Body of pancreas (tissue), 4 donors: ENCODE results near the gene KIAA0040.

Experiments
- POLR2A ChIP-seq, 3 donors: fragments of 450-650 bp; IDR thresholded peaks; one replicate each; pipeline ENCODE4 v1.6.1; 2016; ENCODE audit warnings: antibody characterized with exemption in 3 of 3, mild to moderate bottlenecking in 2 of 3
- TF ChIP-seq, protein P1 (sequence below), 7 experiments: fragments of 450-650 bp in 4 of 7; fragments of 200-600 bp in 3 of 7; sonication (generic) in 3 of 7; IDR thresholded peaks; one replicate each; pipeline ENCODE4 v1.5.1; 2016 to 2019; ENCODE audit warnings: antibody characterized with exemption in 7 of 7

GRCh38 chr1:175133673-175134435 is 58.7 kb downstream of the KIAA0040 start:
- TF ChIP-seq, protein P1, sequence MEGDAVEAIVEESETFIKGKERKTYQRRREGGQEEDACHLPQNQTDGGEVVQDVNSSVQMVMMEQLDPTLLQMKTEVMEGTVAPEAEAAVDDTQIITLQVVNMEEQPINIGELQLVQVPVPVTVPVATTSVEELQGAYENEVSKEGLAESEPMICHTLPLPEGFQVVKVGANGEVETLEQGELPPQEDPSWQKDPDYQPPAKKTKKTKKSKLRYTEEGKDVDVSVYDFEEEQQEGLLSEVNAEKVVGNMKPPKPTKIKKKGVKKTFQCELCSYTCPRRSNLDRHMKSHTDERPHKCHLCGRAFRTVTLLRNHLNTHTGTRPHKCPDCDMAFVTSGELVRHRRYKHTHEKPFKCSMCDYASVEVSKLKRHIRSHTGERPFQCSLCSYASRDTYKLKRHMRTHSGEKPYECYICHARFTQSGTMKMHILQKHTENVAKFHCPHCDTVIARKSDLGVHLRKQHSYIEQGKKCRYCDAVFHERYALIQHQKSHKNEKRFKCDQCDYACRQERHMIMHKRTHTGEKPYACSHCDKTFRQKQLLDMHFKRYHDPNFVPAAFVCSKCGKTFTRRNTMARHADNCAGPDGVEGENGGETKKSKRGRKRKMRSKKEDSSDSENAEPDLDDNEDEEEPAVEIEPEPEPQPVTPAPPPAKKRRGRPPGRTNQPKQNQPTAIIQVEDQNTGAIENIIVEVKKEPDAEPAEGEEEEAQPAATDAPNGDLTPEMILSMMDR (IDR thresholded peaks at IDR 0.05): no peak
- no peak for TF ChIP-seq POLR2A (IDR thresholded peaks at IDR 0.05)
